ENCODE results near the gene APBB1.

- TF ChIP-seq KDM1A (IDR thresholded peaks at IDR 0.05; ENCODE audit: borderline replicate concordance), result no peak
- no peak for TF ChIP-seq RCOR1 (conservative IDR thresholded peaks at IDR 0.05; ENCODE audit: low read depth, low read length)
- TF ChIP-seq NBN (IDR thresholded peaks at IDR 0.05), result no peak
- TF ChIP-seq ELK1 (IDR thresholded peaks at IDR 0.05; ENCODE audit: low read depth, low read length), result no peak
- TF ChIP-seq HDAC2 (IDR thresholded peaks at IDR 0.05), result no peak
- TF ChIP-seq ZNF274 (IDR thresholded peaks at IDR 0.05; ENCODE audit: insufficient read depth, insufficient read length), result no peak
- TF ChIP-seq MYC (IDR thresholded peaks at IDR 0.05; ENCODE audit: insufficient read depth, insufficient read length, insufficient replicate concordance, low read length, severe bottlenecking), result no peak
These were observed 30.9 kb downstream of the APBB1 start for GRCh38 chr11:6387811-6388599.

All from GM12878 (cell line).